Activated T-helper 1 cell treated with Interleukin-2 at 50 U/mL for 16 hours (primary cell): ENCODE data around the gene FRMD3.

Experiments
- DNase-seq: peaks from one replicate; pipeline ENCODE4 v3.0.0-alpha.2; 2020; ENCODE audit warnings: low read depth

Gene FRMD3

DNA sequence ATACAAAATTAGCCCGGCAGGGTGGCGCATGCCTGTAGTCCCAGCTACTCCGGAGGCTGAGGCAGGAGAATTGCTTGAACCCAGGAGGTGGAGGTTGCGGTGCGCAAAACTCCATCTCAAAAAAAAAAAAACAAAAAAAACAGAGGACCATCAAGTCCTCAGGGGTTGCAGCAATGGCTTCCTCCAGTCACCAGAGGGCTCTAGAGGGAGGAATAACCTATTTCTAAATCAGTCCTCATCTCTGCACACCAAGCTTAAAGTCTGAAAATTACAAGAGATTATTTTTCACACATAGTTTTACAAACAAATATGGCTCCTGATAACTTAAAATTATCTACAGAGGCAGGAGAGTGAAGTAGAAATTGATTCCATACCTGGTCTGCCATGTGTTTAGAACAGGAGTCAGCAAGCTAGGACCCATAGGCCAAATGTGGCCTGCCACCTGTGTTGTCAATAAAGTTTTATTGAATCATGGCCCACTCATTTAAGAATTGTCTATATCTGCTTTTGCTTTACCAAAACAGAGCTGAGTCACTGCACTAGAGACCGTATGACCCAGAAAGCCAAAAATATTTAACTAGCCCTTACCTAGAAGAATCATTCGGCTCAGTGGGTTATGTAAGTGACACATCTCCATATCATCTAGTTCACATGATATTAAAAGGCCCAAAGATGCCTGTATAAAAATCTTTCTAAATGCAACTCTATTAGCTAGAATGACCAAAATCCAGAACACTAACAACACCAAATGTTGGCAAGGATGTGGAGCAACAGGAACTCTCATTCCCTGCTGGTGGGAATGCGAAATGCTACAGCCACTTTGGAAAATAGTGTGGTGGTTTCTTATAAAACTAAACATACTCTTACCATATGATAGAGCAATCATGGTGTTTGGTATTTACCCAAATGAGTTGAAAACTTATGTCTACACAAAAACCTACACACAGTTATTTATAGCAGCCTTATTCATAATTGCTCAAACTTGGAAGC lies 207.7 kb downstream of the FRMD3 start:
- no peak for DNase-seq

DNA sequence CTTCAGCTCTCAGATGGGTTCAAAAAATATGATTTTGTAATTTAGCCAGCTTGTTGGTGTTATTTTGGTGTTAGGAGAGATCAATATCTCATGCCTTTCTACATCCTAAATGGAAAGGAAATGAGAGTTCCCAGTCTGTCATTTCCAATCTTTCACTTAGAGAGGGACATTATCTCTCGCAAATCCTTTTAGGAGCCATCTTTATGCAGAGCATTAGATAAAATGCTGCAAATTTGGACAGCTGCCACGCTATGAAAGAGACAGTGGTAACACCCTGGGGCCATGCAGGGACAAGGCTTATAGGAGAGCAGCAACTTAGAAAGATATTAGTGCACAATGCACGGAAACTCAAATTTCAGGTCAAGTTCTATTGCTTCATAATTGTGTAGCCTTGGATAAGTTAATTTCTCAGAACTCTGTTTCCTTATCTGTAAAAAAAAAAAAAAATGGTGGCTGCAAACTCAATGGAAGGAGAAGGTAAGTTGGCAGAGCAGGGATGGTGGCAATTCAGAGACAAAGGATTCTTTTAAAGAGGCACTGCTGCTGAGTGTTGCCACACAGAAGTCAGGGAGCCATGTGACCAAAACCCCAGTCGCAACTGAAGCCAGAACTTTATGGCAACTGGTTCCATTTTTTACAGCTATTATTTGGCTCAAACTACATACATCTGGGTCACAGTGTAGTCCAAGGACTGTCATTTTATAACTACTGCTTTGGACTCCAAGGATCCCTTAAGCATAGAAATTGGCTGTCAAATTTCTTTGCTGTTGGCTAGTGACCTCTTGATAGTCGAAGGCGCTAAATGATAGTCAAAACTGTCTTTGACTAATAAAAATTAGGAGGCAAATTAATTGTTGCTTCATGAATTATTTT lies 210.2 kb downstream of the FRMD3 start:
- DNase-seq = no peak

DNA sequence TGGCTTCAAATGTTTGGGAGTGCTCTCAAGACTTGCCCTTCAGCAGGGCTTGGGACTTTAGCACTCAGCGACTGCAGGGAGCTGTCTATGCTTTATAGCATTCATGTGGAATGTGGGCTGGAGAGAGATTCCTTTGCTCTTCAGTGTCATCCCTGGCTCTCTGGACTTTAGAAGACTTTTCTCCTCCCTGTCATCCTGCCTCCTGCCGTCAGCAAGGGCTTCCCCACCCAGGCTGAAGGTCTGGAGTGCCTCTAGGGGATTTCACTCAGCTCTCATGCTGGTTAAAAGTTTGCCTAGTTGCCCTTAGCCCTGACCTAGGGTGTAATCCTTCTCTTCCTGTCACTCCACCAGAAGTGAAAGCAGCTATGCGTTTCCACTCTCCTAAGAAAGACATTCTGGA lies 210.9 kb downstream of the FRMD3 start:
- DNase-seq = no peak

DNA sequence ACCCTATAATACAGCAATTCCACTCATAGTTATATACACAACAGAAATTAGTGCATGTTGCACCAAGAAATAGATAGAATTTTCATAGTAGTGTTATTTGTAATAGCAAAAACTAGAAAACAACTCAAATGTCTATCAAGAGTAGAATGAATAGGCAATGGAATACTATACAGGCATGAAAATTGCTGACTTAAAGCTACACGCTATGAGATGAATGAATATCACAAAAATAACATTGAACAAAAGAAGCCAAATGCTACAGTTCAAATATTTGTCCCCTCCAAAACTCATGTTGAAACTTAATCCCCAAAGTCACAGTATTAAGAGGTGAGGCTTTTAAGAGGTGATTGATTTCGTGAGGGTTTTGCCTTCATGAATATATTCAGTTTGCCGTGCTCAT lies 215.1 kb downstream of the FRMD3 start:
- no peak for DNase-seq

DNA sequence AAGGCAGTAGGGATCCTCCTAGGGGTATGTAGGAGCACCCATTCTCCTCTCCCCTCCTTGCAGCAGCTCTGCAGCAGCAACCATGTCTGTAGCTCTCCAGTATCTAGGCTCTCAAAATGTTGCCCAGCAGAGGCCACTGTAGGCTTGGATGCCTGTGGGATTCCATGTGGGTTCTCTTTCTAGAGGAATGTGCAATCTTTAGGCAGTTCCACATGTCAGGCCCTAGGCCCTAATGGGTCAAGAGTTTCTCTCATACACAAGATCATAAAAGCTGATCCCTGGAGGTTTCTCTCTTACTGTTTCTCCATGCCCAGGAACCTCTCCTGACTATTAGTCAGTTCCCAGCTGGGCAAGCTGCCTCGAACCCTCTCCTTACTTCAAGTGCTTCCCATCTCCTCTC lies 215.8 kb downstream of the FRMD3 start:
- no peak for DNase-seq

DNA sequence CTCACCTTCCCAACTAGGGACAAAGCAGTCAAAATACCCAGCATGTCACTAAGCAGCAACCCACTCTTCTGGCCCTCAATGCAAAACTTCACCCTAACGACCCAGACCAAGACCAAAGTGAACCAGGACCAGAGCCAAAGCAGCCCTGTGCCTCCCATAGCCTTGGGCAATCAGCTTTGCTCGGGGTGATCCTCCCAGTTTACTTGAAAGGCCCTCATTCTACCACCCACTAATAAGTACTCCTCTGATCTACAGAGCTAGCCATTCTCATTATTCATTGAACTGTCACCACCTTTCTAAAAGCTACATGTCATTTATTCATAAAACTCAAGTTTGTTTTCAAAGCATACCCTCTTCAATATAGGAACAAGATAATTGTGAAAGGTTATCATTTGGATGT lies 221.0 kb downstream of the FRMD3 start:
- no peak for DNase-seq

DNA sequence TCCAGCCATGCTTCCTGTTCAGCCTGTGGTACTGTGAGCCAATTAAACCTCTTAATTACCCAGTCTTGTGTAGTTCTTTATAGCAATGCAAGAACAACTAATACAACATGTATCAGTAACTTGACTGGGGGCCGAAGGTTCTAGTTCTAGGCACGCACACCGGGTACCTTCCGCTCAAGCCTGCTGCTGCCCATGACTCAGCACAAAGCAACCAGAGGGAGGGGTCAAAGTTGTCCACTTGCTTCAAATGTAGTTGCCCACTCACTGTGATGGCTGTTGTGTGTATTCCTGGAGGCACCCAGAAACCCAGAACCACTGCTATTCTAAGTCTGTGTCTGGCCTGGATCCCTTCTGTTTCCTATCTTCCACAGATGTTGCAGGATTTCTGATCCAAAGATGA lies 222.6 kb downstream of the FRMD3 start:
- DNase-seq = no peak

DNA sequence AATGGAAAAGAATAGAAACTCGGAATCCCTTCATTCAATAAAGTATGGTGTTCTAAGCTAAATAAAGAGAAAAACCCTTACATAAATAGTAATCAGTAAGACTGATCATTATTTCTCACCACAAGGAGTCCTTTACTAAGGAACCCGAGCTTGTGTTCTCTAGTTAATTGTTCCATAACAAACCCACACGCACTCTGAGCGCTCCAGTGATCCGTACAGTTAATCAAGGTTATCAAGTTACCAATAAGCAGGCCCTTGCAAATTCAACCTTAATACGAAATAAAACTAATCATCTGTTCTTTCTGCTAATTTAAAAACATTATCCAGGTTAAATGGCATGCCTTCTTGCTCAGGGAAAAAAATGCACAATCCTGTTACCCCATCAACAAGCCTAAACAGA lies 224.4 kb downstream of the FRMD3 start:
- DNase-seq = no peak

DNA sequence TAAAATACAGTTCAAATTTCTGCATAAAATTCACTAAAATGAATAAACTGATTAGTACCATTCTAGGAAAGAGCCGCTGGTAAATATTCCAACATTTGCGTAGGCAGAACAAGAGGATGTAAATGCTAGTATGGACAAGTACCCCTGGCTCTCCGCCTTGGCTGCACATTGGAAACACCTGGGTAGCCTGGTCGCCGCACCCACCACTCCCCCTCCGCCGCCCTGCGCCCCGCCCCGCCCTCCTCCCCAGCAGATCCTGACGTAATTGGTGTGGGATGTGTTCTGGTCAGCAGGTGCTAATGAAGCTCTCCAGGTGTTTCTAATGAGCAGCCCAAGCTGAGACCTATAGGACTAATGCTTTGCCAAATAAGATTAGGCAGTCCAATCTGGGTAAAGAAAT lies 225.7 kb downstream of the FRMD3 start:
- DNase-seq = no peak

DNA sequence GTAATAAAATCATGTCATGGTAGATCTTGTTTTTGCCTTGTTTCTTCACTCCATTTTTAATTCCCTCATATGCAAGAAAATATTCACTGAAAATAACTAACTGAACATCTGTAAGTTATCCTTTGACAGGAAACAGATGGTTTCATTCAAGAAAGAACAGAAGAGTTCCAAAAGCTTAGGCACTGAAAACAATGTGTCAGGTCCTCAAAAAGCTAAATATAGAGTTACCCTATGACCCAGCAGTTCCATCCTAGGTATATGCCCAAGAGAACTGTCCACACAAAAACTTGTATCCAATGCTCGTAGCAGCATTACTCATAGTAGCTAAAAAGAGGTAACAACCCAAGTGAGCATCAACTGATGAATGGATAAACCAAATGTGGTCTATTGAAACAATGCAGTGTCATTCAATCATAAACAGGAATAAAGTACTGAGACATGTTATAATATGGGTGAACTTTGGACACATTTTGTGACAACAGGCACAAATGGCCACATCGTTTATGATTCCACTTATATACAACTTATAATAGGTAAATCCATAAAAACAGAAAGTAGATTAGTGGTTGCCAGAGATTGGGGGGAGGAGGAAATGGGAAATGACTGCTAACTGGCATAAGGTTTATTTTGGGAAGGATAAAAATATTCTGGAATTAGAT lies 231.0 kb downstream of the FRMD3 start:
- DNase-seq = no peak

DNA sequence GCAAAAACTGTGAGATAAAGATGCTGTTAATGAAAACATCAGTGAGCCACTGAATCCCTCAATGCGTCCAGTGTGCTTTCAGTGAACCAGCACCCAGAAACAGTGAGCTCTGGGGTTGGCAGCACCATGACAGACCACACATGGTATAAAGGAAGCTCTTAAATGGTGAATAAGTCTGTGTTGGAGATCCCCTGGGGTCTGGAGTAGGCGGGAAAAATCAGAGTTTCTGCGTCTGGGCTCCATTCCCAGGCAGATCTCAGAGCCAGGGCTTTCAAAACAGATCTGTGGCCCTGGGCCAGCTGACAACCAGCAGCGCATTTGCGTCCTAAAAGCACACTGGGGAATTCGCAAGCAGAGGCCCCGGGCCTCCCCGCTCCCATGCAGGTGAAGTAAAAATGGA lies 233.5 kb downstream of the FRMD3 start:
- DNase-seq = no peak

DNA sequence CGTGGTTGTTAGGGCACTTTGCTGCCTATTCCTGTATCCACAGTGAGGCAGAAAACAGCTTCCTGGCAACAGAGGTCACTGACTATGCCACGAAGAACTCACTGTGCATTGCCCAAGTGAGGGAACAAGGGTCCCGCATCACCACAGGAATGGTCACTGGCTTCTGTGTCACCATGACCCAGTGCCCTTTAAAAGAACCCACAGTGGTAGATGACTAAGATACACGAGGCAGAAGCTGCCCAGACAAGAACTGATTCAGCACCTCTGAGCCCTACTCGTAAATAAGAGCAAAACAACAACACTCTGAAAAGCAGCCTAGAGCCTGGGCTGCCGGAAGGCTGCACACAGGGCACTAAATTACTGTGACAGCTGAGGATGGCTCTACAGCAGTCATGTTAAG lies 238.6 kb downstream of the FRMD3 start:
- DNase-seq = no peak

DNA sequence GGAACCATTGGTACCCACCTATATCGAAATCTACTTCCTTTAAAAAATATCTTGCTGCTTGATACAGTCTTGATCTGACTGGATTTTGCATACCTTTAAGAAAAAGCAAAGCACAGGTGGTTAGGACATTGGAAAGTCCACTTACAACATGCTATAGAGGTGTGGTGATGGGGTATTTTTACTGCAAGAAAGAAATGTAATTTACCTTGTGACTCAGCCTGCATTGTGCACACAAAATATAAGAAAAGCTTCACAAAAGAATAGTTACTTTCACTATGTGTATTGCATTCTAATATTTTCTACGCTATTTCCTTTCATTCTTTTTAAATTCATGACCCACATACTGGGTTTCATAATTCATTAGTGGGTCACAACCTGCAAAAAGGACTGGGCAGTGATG lies 239.1 kb downstream of the FRMD3 start:
- DNase-seq = no peak

DNA sequence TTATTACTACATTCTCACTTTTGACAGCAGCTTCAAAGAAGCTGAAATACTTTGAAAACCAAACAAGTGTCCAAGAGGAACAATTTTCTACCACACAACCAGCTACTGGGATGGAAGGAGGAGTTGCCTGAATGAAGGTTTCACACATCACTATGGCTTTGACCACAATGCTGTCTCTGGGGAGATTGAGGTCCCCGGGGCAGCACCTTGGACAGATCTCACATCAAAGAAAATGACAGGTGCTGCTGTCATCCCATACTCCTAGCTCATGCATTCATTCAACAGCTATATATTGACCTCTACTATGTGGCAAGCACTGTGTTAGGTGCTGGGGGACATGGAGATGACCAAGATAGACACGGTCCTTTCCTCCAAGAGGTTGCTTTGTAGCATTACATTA lies 242.1 kb downstream of the FRMD3 start:
- no peak for DNase-seq

DNA sequence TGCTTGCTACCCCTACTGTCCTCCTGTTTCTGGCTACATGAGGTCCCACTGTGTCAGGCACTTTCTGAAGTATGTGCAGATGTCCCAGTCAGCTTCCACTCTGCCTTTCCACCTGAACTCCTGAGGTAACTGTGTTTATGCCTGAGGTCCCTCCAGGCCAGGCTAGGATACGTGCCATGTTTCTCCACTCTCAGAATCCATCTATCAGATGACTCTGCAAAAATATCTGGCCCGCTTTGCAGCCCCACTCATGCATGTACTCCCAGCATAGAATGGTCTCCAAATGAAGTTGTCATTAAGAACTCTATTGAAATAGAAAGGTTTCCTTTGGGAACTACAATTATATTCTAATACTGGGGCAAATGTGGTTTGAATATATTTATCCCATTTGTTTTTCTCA lies 243.4 kb downstream of the FRMD3 start:
- DNase-seq = no peak

DNA sequence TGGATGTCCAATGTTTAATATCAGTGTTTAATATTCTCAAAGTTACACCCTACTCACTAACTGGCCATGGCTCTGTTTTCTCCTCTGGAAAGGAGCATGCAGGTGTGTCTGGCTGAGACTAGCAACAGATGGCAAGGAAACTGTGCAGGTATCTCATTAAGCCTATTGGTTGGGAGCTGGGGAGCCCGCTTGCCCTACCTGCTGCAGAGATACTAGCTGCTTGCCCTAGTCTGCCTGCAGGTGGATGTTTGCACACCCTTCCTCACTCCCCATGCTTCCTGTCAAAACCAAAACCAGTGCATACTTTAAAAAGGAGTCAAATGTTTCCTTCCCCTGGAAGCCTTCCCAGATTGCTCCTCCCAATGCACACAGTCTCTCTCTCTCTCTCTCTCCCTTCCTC lies 247.0 kb downstream of the FRMD3 start:
- no peak for DNase-seq

DNA sequence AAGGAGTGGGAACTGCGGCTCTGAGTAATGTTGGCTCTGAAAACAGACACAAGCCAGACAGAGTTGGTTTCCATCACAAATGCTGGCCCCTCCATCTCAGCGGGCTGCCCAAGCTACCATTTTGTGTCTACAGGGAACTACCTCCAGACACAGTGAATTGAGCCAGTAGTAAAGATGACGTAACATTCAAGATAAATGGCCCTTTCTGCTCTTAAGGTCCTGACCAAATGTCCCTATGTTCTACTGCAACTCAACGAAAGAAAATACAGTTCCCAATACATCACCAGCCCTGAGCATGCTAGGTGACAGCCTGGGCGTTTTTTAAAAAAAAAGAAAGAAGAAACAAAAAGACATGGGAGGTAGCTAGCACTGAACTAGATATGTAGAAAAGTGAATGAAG lies 247.5 kb downstream of the FRMD3 start:
- no peak for DNase-seq

DNA sequence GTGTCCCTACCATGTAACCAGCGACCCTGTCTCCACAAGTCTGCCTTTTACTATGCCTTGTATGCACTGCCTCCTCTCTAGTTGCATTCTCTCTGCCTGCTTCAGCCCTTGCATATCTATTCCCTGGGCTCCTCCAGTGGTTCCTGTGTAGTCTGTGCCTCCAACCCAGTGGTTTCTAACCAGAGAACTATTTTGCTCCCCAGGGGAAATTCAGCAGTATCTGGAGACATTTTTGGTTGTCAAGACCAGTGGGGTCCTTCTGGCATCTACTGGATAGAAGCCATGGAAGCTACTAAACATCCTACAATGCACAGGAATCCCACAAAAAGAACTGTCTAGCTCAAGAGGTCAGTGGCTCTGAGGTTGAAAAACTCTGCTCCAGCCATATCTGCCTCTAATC lies 251.2 kb downstream of the FRMD3 start:
- no peak for DNase-seq

DNA sequence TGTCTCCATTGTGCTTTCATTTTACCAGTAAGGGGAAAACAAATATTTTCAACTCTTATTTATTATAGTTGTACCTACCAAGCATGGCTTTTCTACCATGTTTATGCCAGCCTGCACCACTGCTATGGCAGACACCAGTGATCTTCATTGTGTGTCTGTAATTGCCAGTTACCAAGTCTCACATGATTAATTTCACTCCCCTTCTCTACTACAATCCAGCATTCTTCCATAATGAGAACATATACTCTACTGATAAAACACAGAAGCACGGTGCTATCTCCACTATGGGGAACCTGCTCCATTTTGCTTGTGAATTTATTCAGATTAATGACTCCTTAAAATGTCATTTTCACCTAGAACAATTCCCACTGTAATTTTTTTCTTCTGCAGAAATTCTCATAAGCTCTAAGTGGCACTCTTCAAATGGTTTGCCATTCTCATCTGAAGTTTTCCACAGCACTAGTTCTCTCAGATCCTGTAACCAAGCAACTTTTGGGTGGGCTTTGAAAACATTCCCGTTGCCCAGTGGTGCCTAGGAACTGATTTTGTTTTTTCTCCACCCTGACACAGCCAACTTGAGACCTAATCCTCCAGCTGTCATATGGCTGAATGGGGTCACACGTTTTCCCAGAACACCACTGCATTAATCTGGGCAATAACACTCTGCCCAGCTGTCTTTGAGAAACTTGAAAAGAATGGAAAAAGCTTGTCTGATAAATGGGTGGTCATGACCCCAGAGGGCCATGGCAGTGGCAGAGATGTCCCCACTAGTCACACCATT lies 252.6 kb downstream of the FRMD3 start:
- no peak for DNase-seq

DNA sequence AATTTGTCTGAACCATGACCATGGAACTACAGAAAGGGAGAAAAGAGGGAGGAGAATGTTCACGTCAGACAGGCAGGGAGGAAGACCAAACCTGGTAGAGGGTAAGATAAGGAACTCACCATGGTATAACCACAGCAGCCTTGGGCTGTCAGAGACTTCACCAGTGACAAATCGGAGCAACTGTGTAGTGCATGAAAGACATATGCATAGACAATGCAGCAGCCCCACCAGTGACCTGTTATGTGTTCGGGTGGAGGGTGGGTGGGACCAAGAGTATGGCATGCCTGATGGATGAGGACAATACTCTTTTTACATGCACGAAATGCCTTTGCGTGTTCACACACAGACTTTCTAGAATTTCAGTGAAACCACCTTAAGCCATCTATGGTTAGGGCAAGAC lies 253.5 kb downstream of the FRMD3 start:
- DNase-seq = no peak

DNA sequence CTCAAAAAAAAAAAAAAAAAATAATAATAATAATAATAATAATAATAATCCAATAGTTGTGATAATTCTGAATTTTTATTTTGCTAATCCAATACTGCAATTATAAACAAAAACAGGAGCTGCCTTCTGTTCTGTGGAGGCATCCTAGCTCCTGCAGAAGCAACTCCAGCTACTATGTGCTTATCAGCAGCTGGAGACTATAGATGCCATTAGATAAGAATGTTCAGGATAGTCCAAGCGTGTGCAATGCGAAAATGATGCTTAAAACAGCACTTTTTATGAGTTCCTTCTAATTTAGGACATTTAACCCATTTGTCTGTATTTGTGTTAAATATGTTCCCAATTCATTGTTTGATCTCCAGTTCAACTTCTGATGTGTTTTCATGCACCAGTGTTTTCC lies 254.7 kb downstream of the FRMD3 start:
- no peak for DNase-seq
